ENCODE results near the gene MYL6B. TPM values are rescaled to one million over a fixed set of nuclear protein-coding genes. Genes with fewer than 3 reads are reported as not detected.

MYL6B gene
- polyA plus RNA-seq, 1 experiment: 75.4 TPM

GRCh38 chr12:56159482-56160192 is 7.2 kb downstream of the MYL6B start:
- POLR2A ChIA-PET: interaction anchor here (0.8 to 1.3 kb wide), 2 partner anchors 19 to 41 kb away, joined by 3 to 4 read pairs; partner anchors contain the start of gene ZC3H10
- TF ChIP-seq CTCF (IDR thresholded peaks at IDR 0.05; ENCODE audit: insufficient read depth, low read depth, low read length): no peak
- no peak for DNase-seq (ENCODE audit: low read depth)
- CTCF ChIA-PET: interaction anchor here (2.2 to 8.7 kb wide), 4 partner anchors 29 to 40 kb away, joined by 8 to 56 read pairs (median 32); partner anchors contain the start of genes ESYT1, SMARCC2 and ZC3H10
- Histone ChIP-seq H3K36me3 (ENCODE audit: control insufficient read depth, insufficient read depth, low read length) (peaks cover 29% of the 10 kb centered on the region), H3K4me3 (ENCODE audit: low read depth, low read length) (peak overlapping the region; percentile 64), H3K27me3 (ENCODE audit: control insufficient read depth, insufficient read depth, low read length) (no peaks in the 10 kb centered on the region)

GRCh38 chr12:56160193-56160763 is 7.9 kb downstream of the MYL6B start:
- H3K36me3 ChIP-seq (ENCODE audit: control insufficient read depth, insufficient read depth, low read length): peaks cover 31% of the 10 kb centered on the region
- no peaks in the 10 kb centered on the region for H3K27me3 ChIP-seq (ENCODE audit: control insufficient read depth, insufficient read depth, low read length)
- no peak for DNase-seq (ENCODE audit: low read depth)
- no peak for TF ChIP-seq CTCF (IDR thresholded peaks at IDR 0.05; ENCODE audit: insufficient read depth, low read depth, low read length)
- ChIA-PET POLR2A (no interaction called here), CTCF (interaction anchor here (1.1 to 8.7 kb wide), 5 partner anchors 14 to 41 kb away, joined by 3 to 56 read pairs (median 12); partner anchors contain the start of genes ESYT1, SMARCC2 and ZC3H10)
- peak overlapping the region; percentile 64 for H3K4me3 ChIP-seq (ENCODE audit: low read depth, low read length)

- H3K27me3 ChIP-seq (ENCODE audit: control insufficient read depth, insufficient read depth, low read length): no peaks in the 10 kb centered on the region
- ChIA-PET CTCF (interaction anchor here (1.1 to 8.7 kb wide), 4 partner anchors 13 to 42 kb away, joined by 3 to 56 read pairs (median 28); partner anchors contain the start of genes SMARCC2 and ZC3H10), POLR2A (no interaction called here)
- DNase-seq (ENCODE audit: low read depth): no peak
- no peak for TF ChIP-seq CTCF (IDR thresholded peaks at IDR 0.05; ENCODE audit: insufficient read depth, low read depth, low read length)
- H3K36me3 ChIP-seq (ENCODE audit: control insufficient read depth, insufficient read depth, low read length): peaks cover 30% of the 10 kb centered on the region
- peak overlapping the region; percentile 64 for H3K4me3 ChIP-seq (ENCODE audit: low read depth, low read length)
Observed at GRCh38 chr12:56160894-56161689, 8.7 kb downstream of the MYL6B start.

GRCh38 chr12:56161690-56162351 is 9.4 kb downstream of the MYL6B start:
- DNase-seq (ENCODE audit: low read depth): no peak
- ChIA-PET CTCF (interaction anchor here (1.1 to 8.7 kb wide), 6 partner anchors 11 to 96 kb away, joined by 3 to 56 read pairs (median 7); partner anchors contain the start of genes ANKRD52, MYL6B, SMARCC2 and ZC3H10), POLR2A (no interaction called here)
- Histone ChIP-seq H3K36me3 (ENCODE audit: control insufficient read depth, insufficient read depth, low read length) (peaks cover 30% of the 10 kb centered on the region), H3K27me3 (ENCODE audit: control insufficient read depth, insufficient read depth, low read length) (no peaks in the 10 kb centered on the region), H3K4me3 (ENCODE audit: low read depth, low read length) (no peak overlapping the region)
- no peak for TF ChIP-seq CTCF (IDR thresholded peaks at IDR 0.05; ENCODE audit: insufficient read depth, low read depth, low read length)

Data from BJ (cell line).